HL-60 (cell line): ENCODE results near the gene ECHDC3.

ENCODE experiments used
- DNase-seq, 2 experiments: peaks; one replicate each; pipeline ENCODE4 v3.0.0-alpha.2; 2010 to 2020; ENCODE audit warnings: low read depth in 1 of 2, low spot score in 1 of 2
- H3K27ac ChIP-seq: fragments of 250-450 bp; sonication (Bioruptor Pico); replicated peaks from 2 replicates; pipeline ENCODE4 v1.5.1; 2020; ENCODE audit warnings: mild to moderate bottlenecking, moderate library complexity
- H3K27me3 ChIP-seq: fragments of 250-450 bp; sonication (Bioruptor Pico); 2 replicates; pipeline ENCODE4 v1.5.1; 2021; ENCODE audit warnings: mild to moderate bottlenecking, moderate library complexity; ENCODE audit not compliant: insufficient read depth, poor library complexity, severe bottlenecking
- H3K4me3 ChIP-seq: replicated peaks from 2 replicates; pipeline ENCODE4 v1.5.1; 2011; ENCODE audit warnings: mild to moderate bottlenecking, control low read depth, low read length; ENCODE audit not compliant: insufficient read depth
- GABPA ChIP-seq: IDR thresholded peaks from 2 replicates; pipeline ENCODE4 v1.6.1; 2012; ENCODE audit warnings: low read depth
- POLR2AphosphoS5 ChIP-seq: IDR thresholded peaks from 2 replicates; pipeline ENCODE4 v1.6.1; 2012; ENCODE audit warnings: low read depth
- SPI1 ChIP-seq: IDR thresholded peaks from 2 replicates; pipeline ENCODE4 v1.6.1; 2012; ENCODE audit warnings: low read depth, mild to moderate bottlenecking, borderline replicate concordance
- TF ChIP-seq, protein P1 (sequence below): IDR thresholded peaks from 2 replicates; pipeline ENCODE4 v1.6.1; 2012; ENCODE audit warnings: low read depth; ENCODE audit not compliant: insufficient replicate concordance
- TF ChIP-seq, protein P2 (sequence below): IDR thresholded peaks from one replicate; pipeline ENCODE4 v1.5.1; 2011; ENCODE audit warnings: low read length, control low read depth, inconsistent platforms; ENCODE audit not compliant: insufficient read depth

The ECHDC3 gene

DNA sequence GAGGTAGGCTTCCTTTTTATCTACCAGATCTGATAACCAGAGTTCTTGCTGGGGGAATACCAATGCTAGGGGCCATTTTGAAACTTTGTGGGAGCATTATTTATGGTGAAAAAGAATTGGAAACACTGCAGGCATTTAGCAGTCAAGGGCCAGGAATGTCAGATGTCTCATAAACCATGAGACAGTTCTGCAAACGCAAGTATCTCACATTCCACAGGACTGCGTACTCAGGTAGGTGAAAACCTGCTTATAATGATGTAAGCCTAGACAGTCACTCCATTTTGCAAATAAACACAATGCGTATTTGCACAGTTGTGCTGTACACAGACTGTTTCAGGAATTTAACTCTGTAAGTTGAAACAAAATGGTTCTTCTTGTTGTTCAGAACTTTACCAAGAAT is 33.9 kb downstream of the ECHDC3 start:
- no peak overlapping the region for H3K27ac ChIP-seq
- H3K4me3 ChIP-seq, result no peak overlapping the region
- H3K27me3 ChIP-seq, result no peaks in the 10 kb centered on the region
- TF ChIP-seq, protein P1, sequence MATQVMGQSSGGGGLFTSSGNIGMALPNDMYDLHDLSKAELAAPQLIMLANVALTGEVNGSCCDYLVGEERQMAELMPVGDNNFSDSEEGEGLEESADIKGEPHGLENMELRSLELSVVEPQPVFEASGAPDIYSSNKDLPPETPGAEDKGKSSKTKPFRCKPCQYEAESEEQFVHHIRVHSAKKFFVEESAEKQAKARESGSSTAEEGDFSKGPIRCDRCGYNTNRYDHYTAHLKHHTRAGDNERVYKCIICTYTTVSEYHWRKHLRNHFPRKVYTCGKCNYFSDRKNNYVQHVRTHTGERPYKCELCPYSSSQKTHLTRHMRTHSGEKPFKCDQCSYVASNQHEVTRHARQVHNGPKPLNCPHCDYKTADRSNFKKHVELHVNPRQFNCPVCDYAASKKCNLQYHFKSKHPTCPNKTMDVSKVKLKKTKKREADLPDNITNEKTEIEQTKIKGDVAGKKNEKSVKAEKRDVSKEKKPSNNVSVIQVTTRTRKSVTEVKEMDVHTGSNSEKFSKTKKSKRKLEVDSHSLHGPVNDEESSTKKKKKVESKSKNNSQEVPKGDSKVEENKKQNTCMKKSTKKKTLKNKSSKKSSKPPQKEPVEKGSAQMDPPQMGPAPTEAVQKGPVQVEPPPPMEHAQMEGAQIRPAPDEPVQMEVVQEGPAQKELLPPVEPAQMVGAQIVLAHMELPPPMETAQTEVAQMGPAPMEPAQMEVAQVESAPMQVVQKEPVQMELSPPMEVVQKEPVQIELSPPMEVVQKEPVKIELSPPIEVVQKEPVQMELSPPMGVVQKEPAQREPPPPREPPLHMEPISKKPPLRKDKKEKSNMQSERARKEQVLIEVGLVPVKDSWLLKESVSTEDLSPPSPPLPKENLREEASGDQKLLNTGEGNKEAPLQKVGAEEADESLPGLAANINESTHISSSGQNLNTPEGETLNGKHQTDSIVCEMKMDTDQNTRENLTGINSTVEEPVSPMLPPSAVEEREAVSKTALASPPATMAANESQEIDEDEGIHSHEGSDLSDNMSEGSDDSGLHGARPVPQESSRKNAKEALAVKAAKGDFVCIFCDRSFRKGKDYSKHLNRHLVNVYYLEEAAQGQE, result no peak
- no peak for TF ChIP-seq POLR2AphosphoS5
- no peak for TF ChIP-seq GABPA
- TF ChIP-seq, protein P2, sequence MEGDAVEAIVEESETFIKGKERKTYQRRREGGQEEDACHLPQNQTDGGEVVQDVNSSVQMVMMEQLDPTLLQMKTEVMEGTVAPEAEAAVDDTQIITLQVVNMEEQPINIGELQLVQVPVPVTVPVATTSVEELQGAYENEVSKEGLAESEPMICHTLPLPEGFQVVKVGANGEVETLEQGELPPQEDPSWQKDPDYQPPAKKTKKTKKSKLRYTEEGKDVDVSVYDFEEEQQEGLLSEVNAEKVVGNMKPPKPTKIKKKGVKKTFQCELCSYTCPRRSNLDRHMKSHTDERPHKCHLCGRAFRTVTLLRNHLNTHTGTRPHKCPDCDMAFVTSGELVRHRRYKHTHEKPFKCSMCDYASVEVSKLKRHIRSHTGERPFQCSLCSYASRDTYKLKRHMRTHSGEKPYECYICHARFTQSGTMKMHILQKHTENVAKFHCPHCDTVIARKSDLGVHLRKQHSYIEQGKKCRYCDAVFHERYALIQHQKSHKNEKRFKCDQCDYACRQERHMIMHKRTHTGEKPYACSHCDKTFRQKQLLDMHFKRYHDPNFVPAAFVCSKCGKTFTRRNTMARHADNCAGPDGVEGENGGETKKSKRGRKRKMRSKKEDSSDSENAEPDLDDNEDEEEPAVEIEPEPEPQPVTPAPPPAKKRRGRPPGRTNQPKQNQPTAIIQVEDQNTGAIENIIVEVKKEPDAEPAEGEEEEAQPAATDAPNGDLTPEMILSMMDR, result no peak
- no peak for TF ChIP-seq SPI1
- no peak for DNase-seq

DNA sequence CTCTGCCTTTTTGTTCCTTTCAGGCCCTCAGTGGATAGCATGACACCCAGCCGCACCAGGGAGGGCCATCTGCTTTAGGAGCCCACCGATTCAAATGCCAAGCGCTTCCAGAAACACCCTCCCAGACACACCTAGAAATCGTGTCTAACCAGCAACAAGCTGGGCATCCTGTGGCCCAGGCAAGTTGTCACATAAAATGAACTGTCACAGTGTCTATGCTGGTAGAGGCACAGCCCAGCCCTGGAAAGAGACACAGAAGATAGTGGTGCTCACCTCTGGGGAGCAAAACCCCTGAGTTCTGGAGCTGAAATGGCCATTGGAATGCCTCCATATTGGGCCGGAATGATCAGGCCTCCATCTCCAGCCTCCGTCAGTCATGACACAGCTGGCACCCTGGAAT is 38.9 kb downstream of the ECHDC3 start:
- no peak overlapping the region for H3K27ac ChIP-seq
- no peak overlapping the region for H3K4me3 ChIP-seq
- H3K27me3 ChIP-seq, result no peaks in the 10 kb centered on the region
- DNase-seq, result no peak
- TF ChIP-seq SPI1 (no peak), GABPA (no peak), POLR2AphosphoS5 (no peak)
- TF ChIP-seq, protein P2, result no peak
- TF ChIP-seq, protein P1, result no peak

DNA sequence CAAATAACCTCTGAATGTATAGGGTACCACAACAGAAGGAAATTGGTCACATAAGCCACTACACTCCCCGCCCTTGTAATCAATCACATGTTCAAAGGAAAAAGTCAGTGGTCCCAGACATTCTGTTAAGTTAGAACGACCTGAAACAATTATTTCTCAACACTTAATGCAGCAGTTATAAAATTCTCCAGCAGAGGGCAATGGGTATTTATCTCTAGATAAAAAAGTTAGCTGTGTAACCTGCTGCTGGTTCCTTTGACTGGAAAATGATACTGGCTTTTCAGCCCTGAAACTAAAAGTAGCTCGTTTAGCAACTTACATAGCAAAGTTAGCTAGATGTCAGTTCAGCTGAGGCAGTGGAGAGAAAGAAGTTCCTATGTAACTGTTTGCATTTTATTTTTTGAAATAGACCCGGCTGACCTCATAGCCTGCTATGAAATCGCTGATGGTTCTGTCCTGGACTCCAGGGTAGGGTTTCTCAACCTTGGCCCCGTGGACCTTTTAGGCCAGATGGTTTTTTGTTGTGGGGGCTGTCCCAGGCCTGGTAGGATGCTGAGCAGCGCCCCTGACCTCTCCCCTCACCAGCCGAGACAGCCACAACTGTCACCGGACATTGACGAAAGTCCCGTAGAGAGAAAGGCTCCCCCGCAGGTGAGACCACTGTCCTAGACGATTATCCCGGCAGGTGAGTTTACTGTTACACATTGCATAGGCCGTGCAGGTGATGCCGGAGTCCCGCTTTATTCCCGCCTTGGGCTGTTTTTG is 40.8 kb downstream of the ECHDC3 start:
- Histone ChIP-seq H3K27ac (no peak overlapping the region), H3K4me3 (no peak overlapping the region), H3K27me3 (no peaks in the 10 kb centered on the region)
- DNase-seq, result peak in 1 of 2 experiments; percentile 4
- TF ChIP-seq, protein P2, result no peak
- TF ChIP-seq SPI1 (no peak), POLR2AphosphoS5 (no peak), GABPA (no peak)
- TF ChIP-seq, protein P1, result no peak
